ENCODE results near the gene ZCCHC18. TPM values are rescaled to one million over a fixed set of nuclear protein-coding genes. Genes with fewer than 3 reads are reported as not detected.

Gene ZCCHC18
- total and polyA plus RNA-seq, 9 of the 15 experiments (the other 6 are each of a cell fraction or from before 2014, with no cell fraction given) = not detected

- peak; percentile 20 for TF ChIP-seq NFYB (IDR thresholded peaks at IDR 0.05; ENCODE audit: extremely low read depth, insufficient read length)
- no peak for TF ChIP-seq ATF7 (IDR thresholded peaks at IDR 0.05)
- TF ChIP-seq FOS (IDR thresholded peaks at IDR 0.05; ENCODE audit: extremely low read depth, insufficient read length) = peak; percentile 38
Measured at GRCh38 chrX:104137496-104137895, 25.2 kb downstream of the ZCCHC18 start (continued).

DNA sequence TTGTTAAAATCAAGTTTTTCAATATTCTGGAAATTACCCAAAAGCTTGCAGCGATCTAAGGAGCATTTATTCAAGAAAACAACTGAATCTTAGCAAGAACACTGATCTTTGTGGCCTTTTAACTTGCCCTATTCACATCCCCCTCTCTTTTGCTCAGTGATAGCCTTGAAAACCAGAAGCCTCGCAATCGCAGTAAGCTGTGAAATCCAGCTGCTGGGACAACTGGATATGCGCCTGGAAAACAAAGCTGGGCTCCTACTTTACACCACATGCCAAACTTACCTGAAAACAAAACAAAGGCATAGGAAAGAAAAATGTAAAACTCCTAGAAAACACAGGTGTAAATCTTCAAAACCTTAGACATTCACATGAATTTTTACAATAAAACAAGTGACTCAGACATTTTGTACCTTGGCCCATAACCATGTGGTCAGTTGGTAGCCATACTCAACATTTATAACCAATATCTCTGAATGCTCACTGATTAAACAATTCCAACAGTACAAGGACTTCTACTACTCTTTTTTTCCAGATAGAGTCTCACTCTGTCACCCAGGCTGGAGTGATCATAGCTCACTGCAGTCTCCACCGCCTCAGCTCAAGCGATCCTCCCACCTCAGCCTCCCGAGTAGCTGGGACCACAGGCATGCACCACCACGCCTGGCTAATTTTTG, 28.9 kb downstream of the ZCCHC18 start:
- intact Hi-C loops (cut with micrococcal nuclease) = no loop called here
- Histone ChIP-seq H3K4me3 (no peak overlapping the region), H4K20me1 (replicated peaks; ENCODE audit: control insufficient read depth, insufficient read depth, low read length) (0 out of 2 replicates have a peak, but pooled peaks cover 2% of the 10 kb centered on the region), H3K4me1 (replicated peaks in 1 of 2; ENCODE audit: control insufficient read depth in 2 of 2, insufficient read depth in 2 of 2, low read length in 2 of 2) (no peaks in the 10 kb centered on the region), H3K36me3 (ENCODE audit: control insufficient read depth, insufficient read depth, low read length) (no peaks in the 10 kb centered on the region), H3K79me2 (ENCODE audit: control insufficient read depth, insufficient read depth, low read length) (no peaks in the 10 kb centered on the region), H3K9ac (ENCODE audit: insufficient read depth in 1 of 2, low read depth in 2 of 2, low read length in 2 of 2) (no peak overlapping the region), H3K27me3 (ENCODE audit: control insufficient read depth in 2 of 2, insufficient read depth in 2 of 2, low read length in 2 of 2) (no peaks in the 10 kb centered on the region), H3K9me1 (ENCODE audit: control insufficient read depth, insufficient read depth, low read length) (no peaks in the 10 kb centered on the region), H3K4me2 (ENCODE audit: insufficient read depth, low read length) (no peak overlapping the region), H2AFZ (ENCODE audit: low read depth, low read length) (no peak overlapping the region), H3K9me3 (replicated peaks; ENCODE audit: control insufficient read depth, insufficient read depth, low read depth, low read length) (no peaks in the 10 kb centered on the region), H3K27ac (ENCODE audit: extremely low read depth, low read depth, low read length) (no peak overlapping the region)
- DNase-seq (ENCODE audit: extremely low read depth in 1 of 4, low spot score in 3 of 4) (no peak), FAIRE-seq (no peak), ATAC-seq (no peak)
- TF ChIP-seq ZNF449 (CRISPR knock-in tag; IDR thresholded peaks at IDR 0.05) (no peak), L3MBTL2 (IDR thresholded peaks at IDR 0.05) (no peak), RBM25 (IDR thresholded peaks at IDR 0.05; ENCODE audit: low read depth, low read length, severe bottlenecking) (no peak), VEZF1 (CRISPR knock-in tag; IDR thresholded peaks at IDR 0.05) (no peak), LCOR (CRISPR knock-in tag; IDR thresholded peaks at IDR 0.05) (no peak), SAFB (IDR thresholded peaks at IDR 0.05; ENCODE audit: borderline replicate concordance, low read depth, low read length) (no peak), TAF15 (IDR thresholded peaks at IDR 0.05; ENCODE audit: low read depth, low read length) (no peak)
- TF ChIP-seq, protein P1, sequence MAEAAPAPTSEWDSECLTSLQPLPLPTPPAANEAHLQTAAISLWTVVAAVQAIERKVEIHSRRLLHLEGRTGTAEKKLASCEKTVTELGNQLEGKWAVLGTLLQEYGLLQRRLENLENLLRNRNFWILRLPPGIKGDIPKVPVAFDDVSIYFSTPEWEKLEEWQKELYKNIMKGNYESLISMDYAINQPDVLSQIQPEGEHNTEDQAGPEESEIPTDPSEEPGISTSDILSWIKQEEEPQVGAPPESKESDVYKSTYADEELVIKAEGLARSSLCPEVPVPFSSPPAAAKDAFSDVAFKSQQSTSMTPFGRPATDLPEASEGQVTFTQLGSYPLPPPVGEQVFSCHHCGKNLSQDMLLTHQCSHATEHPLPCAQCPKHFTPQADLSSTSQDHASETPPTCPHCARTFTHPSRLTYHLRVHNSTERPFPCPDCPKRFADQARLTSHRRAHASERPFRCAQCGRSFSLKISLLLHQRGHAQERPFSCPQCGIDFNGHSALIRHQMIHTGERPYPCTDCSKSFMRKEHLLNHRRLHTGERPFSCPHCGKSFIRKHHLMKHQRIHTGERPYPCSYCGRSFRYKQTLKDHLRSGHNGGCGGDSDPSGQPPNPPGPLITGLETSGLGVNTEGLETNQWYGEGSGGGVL (CRISPR knock-in tag; IDR thresholded peaks at IDR 0.05) = no peak
- TF ChIP-seq, protein P2, sequence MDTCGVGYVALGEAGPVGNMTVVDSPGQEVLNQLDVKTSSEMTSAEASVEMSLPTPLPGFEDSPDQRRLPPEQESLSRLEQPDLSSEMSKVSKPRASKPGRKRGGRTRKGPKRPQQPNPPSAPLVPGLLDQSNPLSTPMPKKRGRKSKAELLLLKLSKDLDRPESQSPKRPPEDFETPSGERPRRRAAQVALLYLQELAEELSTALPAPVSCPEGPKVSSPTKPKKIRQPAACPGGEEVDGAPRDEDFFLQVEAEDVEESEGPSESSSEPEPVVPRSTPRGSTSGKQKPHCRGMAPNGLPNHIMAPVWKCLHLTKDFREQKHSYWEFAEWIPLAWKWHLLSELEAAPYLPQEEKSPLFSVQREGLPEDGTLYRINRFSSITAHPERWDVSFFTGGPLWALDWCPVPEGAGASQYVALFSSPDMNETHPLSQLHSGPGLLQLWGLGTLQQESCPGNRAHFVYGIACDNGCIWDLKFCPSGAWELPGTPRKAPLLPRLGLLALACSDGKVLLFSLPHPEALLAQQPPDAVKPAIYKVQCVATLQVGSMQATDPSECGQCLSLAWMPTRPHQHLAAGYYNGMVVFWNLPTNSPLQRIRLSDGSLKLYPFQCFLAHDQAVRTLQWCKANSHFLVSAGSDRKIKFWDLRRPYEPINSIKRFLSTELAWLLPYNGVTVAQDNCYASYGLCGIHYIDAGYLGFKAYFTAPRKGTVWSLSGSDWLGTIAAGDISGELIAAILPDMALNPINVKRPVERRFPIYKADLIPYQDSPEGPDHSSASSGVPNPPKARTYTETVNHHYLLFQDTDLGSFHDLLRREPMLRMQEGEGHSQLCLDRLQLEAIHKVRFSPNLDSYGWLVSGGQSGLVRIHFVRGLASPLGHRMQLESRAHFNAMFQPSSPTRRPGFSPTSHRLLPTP (IDR thresholded peaks at IDR 0.05; ENCODE audit: borderline replicate concordance, extremely low read depth, insufficient read length) = no peak
- in situ Hi-C loops (cut with MboI) = no loop called here
- BruUV-seq (replicated peaks) = no TSS peak
- CTCF ChIA-PET (ENCODE audit: low intra/inter-chr PET ratio) = no interaction called here
- WGBS (ENCODE audit: insufficient coverage, low coverage, missing lambda C conversion rate) = 58% methylated on average over 7 of the region's 8 CpGs
- POLR2A ChIA-PET = no interaction called here
